Measurements from ENCODE around the gene TFF1. TPM values are rescaled to one million over a fixed set of nuclear protein-coding genes. Genes with fewer than 3 reads are reported as not detected.

The TFF1 gene
- total RNA-seq, 4 donors from 2014 or later = not detected

- Histone ChIP-seq H3K27ac (no peak overlapping the region), H3K4me1 (no peaks in the 10 kb centered on the region), H3K9me3 (peaks cover 0 to 2% (median 0%) of the 10 kb centered on the region in 4 donors), H3K4me3 (no peak overlapping the region), H3K27me3 (no peaks in the 10 kb centered on the region), H3K36me3 (no peaks in the 10 kb centered on the region)
- no peak for TF ChIP-seq POLR2A (IDR thresholded peaks at IDR 0.05)
- TF ChIP-seq EP300 (IDR thresholded peaks at IDR 0.05) = no peak
- TF ChIP-seq CTCF (IDR thresholded peaks at IDR 0.05) = no peak
- DNase-seq (ENCODE audit: low spot score in 2 of 2) = no peak
- 83 to 94% methylated on average over 6 of the region's 6 CpGs for WGBS, 2 donors
Measured at GRCh38 chr21:42343556-42343955, 22.8 kb downstream of the TFF1 start.

- DNase-seq (ENCODE audit: low spot score in 2 of 2) = no peak
- Histone ChIP-seq H3K9me3 (peaks cover 0 to 2% (median 0%) of the 10 kb centered on the region in 4 donors), H3K27me3 (no peaks in the 10 kb centered on the region), H3K4me1 (peaks cover 0 to 3% (median 0%) of the 10 kb centered on the region in 4 donors), H3K36me3 (no peaks in the 10 kb centered on the region), H3K27ac (no peak overlapping the region), H3K4me3 (no peak overlapping the region)
- WGBS, 2 donors = 79 to 80% methylated on average over 10 of the region's 10 CpGs
- no peak for TF ChIP-seq EP300 (IDR thresholded peaks at IDR 0.05)
- no peak for TF ChIP-seq POLR2A (IDR thresholded peaks at IDR 0.05)
- no peak for TF ChIP-seq CTCF (IDR thresholded peaks at IDR 0.05)
Measured at GRCh38 chr21:42343101-42343500, 23.2 kb downstream of the TFF1 start.

- H3K27ac ChIP-seq = no peak overlapping the region
- no peak for DNase-seq (ENCODE audit: low spot score in 2 of 2)
- WGBS, 2 donors = 92 to 94% methylated on average over 15 of the region's 15 CpGs
- TF ChIP-seq POLR2A (IDR thresholded peaks at IDR 0.05) (no peak), CTCF (IDR thresholded peaks at IDR 0.05) (no peak), EP300 (IDR thresholded peaks at IDR 0.05) (no peak)
- H3K4me1 ChIP-seq = peaks cover 0 to 5% (median 0%) of the 10 kb centered on the region in 4 donors
- H3K36me3 ChIP-seq = no peaks in the 10 kb centered on the region
- no peaks in the 10 kb centered on the region for H3K9me3 ChIP-seq
- H3K4me3 ChIP-seq = no peak overlapping the region
- no peaks in the 10 kb centered on the region for H3K27me3 ChIP-seq
Measured at GRCh38 chr21:42341776-42342542, 24.4 kb downstream of the TFF1 start.

- Histone ChIP-seq H3K4me3 (no peak overlapping the region), H3K27ac (no peak overlapping the region), H3K9me3 (no peaks in the 10 kb centered on the region), H3K27me3 (no peaks in the 10 kb centered on the region), H3K4me1 (peaks cover 0 to 5% (median 0%) of the 10 kb centered on the region in 4 donors), H3K36me3 (no peaks in the 10 kb centered on the region)
- 73 to 83% methylated on average over 24 of the region's 24 CpGs for WGBS, 2 donors
- no peak for TF ChIP-seq CTCF (IDR thresholded peaks at IDR 0.05)
- no peak for TF ChIP-seq EP300 (IDR thresholded peaks at IDR 0.05)
- TF ChIP-seq POLR2A (IDR thresholded peaks at IDR 0.05) = no peak
- DNase-seq (ENCODE audit: low spot score in 2 of 2) = no peak
Measured at GRCh38 chr21:42340187-42341050, 25.9 kb downstream of the TFF1 start.
